Vagina (tissue), 2 donors: ENCODE data around the gene PANK4.

ENCODE experiments used
- CTCF ChIP-seq, 3 experiments: fragments of 450-650 bp in 2 of 3; fragments of 200-600 bp in 1 of 3; sonication (generic) in 1 of 3; IDR thresholded peaks; one replicate each; pipeline ENCODE4 v1.5.1; 2017 to 2019; ENCODE audit warnings: antibody characterized with exemption in 3 of 3, mild to moderate bottlenecking in 2 of 3, moderate library complexity in 2 of 3
- POLR2A ChIP-seq, 2 donors: fragments of 450-650 bp; IDR thresholded peaks; one replicate each; pipeline ENCODE4 v1.6.1; 2017; ENCODE audit warnings: antibody characterized with exemption in 2 of 2, mild to moderate bottlenecking in 2 of 2, moderate library complexity in 2 of 2

- TF ChIP-seq CTCF (IDR thresholded peaks at IDR 0.05) (no peak), POLR2A (IDR thresholded peaks at IDR 0.05) (no peak)
These were observed 42.7 kb upstream of the PANK4 start for GRCh38 chr1:2569060-2569459.
